Measurements from ENCODE around the gene TNFRSF8. TPM values are rescaled to one million over a fixed set of nuclear protein-coding genes. Genes with fewer than 3 reads are reported as not detected.

The TNFRSF8 gene
- total RNA-seq, 1 experiment from 2014 or later = 20.8 TPM

DNA sequence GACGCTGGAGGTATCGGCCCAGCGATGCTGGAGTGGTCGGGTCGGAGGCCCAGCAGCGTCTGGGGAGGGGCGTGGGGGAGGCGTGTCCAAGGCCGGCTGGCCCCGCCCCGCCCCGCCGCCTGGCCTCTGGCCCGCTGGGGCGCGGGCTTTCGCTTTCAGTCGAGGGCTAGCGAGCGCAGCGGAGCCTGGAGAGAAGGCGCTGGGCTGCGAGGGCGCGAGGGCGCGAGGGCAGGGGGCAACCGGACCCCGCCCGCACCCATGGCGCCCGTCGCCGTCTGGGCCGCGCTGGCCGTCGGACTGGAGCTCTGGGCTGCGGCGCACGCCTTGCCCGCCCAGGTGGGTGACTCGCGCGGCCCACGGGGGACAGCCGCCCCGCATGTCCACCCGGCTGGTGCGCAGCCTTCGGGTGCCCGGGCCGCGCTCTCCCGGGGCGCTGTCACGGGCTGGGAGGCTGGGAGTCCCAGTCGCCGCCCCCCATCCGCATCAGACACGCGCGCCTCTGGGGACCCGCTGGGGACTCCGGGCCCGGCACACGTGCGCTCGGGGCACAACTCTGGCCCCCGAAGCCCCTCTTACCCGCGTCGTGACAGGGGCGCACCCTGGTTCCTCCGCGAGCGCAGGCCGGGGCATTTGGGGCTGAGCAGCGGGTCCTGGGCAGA, 103.9 kb downstream of the TNFRSF8 start, which contains the start of gene TNFRSF1B (continued):
- TF ChIP-seq, protein P1, sequence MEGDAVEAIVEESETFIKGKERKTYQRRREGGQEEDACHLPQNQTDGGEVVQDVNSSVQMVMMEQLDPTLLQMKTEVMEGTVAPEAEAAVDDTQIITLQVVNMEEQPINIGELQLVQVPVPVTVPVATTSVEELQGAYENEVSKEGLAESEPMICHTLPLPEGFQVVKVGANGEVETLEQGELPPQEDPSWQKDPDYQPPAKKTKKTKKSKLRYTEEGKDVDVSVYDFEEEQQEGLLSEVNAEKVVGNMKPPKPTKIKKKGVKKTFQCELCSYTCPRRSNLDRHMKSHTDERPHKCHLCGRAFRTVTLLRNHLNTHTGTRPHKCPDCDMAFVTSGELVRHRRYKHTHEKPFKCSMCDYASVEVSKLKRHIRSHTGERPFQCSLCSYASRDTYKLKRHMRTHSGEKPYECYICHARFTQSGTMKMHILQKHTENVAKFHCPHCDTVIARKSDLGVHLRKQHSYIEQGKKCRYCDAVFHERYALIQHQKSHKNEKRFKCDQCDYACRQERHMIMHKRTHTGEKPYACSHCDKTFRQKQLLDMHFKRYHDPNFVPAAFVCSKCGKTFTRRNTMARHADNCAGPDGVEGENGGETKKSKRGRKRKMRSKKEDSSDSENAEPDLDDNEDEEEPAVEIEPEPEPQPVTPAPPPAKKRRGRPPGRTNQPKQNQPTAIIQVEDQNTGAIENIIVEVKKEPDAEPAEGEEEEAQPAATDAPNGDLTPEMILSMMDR (IDR thresholded peaks at IDR 0.05) = no peak
- no peak for TF ChIP-seq ZNF396 (CRISPR knock-in tag; IDR thresholded peaks at IDR 0.05; ENCODE audit: borderline replicate concordance)
- TF ChIP-seq, protein P2, sequence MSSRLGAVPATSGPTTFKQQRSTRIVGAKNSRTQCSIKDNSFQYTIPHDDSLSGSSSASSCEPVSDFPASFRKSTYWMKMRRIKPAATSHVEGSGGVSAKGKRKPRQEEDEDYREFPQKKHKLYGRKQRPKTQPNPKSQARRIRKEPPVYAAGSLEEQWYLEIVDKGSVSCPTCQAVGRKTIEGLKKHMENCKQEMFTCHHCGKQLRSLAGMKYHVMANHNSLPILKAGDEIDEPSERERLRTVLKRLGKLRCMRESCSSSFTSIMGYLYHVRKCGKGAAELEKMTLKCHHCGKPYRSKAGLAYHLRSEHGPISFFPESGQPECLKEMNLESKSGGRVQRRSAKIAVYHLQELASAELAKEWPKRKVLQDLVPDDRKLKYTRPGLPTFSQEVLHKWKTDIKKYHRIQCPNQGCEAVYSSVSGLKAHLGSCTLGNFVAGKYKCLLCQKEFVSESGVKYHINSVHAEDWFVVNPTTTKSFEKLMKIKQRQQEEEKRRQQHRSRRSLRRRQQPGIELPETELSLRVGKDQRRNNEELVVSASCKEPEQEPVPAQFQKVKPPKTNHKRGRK (CRISPR knock-in tag; IDR thresholded peaks at IDR 0.05; ENCODE audit: borderline replicate concordance) = no peak
- TF ChIP-seq, protein P3, sequence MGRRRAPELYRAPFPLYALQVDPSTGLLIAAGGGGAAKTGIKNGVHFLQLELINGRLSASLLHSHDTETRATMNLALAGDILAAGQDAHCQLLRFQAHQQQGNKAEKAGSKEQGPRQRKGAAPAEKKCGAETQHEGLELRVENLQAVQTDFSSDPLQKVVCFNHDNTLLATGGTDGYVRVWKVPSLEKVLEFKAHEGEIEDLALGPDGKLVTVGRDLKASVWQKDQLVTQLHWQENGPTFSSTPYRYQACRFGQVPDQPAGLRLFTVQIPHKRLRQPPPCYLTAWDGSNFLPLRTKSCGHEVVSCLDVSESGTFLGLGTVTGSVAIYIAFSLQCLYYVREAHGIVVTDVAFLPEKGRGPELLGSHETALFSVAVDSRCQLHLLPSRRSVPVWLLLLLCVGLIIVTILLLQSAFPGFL (CRISPR knock-in tag; IDR thresholded peaks at IDR 0.05; ENCODE audit: borderline replicate concordance) = no peak
- no peak for TF ChIP-seq EMX1 (CRISPR knock-in tag; IDR thresholded peaks at IDR 0.05)
- TF ChIP-seq, protein P4, sequence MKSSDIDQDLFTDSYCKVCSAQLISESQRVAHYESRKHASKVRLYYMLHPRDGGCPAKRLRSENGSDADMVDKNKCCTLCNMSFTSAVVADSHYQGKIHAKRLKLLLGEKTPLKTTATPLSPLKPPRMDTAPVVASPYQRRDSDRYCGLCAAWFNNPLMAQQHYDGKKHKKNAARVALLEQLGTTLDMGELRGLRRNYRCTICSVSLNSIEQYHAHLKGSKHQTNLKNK (CRISPR knock-in tag; IDR thresholded peaks at IDR 0.05) = no peak
- TF ChIP-seq, protein P5, sequence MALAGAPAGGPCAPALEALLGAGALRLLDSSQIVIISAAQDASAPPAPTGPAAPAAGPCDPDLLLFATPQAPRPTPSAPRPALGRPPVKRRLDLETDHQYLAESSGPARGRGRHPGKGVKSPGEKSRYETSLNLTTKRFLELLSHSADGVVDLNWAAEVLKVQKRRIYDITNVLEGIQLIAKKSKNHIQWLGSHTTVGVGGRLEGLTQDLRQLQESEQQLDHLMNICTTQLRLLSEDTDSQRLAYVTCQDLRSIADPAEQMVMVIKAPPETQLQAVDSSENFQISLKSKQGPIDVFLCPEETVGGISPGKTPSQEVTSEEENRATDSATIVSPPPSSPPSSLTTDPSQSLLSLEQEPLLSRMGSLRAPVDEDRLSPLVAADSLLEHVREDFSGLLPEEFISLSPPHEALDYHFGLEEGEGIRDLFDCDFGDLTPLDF (CRISPR knock-in tag; IDR thresholded peaks at IDR 0.05) = peak; percentile 60; the same call in 1 of the 2 replicates
- TF ChIP-seq, protein P6, sequence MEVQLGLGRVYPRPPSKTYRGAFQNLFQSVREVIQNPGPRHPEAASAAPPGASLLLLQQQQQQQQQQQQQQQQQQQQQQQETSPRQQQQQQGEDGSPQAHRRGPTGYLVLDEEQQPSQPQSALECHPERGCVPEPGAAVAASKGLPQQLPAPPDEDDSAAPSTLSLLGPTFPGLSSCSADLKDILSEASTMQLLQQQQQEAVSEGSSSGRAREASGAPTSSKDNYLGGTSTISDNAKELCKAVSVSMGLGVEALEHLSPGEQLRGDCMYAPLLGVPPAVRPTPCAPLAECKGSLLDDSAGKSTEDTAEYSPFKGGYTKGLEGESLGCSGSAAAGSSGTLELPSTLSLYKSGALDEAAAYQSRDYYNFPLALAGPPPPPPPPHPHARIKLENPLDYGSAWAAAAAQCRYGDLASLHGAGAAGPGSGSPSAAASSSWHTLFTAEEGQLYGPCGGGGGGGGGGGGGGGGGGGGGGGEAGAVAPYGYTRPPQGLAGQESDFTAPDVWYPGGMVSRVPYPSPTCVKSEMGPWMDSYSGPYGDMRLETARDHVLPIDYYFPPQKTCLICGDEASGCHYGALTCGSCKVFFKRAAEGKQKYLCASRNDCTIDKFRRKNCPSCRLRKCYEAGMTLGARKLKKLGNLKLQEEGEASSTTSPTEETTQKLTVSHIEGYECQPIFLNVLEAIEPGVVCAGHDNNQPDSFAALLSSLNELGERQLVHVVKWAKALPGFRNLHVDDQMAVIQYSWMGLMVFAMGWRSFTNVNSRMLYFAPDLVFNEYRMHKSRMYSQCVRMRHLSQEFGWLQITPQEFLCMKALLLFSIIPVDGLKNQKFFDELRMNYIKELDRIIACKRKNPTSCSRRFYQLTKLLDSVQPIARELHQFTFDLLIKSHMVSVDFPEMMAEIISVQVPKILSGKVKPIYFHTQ (CRISPR knock-in tag; IDR thresholded peaks at IDR 0.05) = no peak
- TF ChIP-seq ZNF138 (CRISPR knock-in tag; conservative IDR thresholded peaks at IDR 0.05) = no peak
- TF ChIP-seq, protein P7, sequence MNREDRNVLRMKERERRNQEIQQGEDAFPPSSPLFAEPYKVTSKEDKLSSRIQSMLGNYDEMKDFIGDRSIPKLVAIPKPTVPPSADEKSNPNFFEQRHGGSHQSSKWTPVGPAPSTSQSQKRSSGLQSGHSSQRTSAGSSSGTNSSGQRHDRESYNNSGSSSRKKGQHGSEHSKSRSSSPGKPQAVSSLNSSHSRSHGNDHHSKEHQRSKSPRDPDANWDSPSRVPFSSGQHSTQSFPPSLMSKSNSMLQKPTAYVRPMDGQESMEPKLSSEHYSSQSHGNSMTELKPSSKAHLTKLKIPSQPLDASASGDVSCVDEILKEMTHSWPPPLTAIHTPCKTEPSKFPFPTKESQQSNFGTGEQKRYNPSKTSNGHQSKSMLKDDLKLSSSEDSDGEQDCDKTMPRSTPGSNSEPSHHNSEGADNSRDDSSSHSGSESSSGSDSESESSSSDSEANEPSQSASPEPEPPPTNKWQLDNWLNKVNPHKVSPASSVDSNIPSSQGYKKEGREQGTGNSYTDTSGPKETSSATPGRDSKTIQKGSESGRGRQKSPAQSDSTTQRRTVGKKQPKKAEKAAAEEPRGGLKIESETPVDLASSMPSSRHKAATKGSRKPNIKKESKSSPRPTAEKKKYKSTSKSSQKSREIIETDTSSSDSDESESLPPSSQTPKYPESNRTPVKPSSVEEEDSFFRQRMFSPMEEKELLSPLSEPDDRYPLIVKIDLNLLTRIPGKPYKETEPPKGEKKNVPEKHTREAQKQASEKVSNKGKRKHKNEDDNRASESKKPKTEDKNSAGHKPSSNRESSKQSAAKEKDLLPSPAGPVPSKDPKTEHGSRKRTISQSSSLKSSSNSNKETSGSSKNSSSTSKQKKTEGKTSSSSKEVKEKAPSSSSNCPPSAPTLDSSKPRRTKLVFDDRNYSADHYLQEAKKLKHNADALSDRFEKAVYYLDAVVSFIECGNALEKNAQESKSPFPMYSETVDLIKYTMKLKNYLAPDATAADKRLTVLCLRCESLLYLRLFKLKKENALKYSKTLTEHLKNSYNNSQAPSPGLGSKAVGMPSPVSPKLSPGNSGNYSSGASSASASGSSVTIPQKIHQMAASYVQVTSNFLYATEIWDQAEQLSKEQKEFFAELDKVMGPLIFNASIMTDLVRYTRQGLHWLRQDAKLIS (CRISPR knock-in tag; IDR thresholded peaks at IDR 0.05; ENCODE audit: borderline replicate concordance) = no peak
